Stimulated activated CD4-positive, alpha-beta T cell treated with anti-CD3 and anti-CD28 coated beads, Interleukin-1b, Interleukin-23, amount 100 ng/mL, for 48 hours (primary cell): ENCODE results near the gene COL5A3.
"Not testable (repeated sequence)": the region's sequence is repeated elsewhere in the genome, so short reads cannot be mapped to it uniquely, and the experiment has no call there.

ENCODE experiments used
- DNase-seq: peaks from one replicate; pipeline ENCODE4 v3.0.0-alpha.2; 2020

The COL5A3 gene

GRCh38 chr19:10010247-10010691 lies at the start of gene COL5A3:
TSS of gene COL5A3 (minus strand) at chr19:10010504. CDS start at chr19:10010385, 119 bp downstream.
- no peak for DNase-seq

- no peak for DNase-seq
Observed at GRCh38 chr19:10052602-10053360, 42.5 kb upstream of the COL5A3 start.

GRCh38 chr19:10049626-10050025 lies 39.3 kb upstream of the COL5A3 start:
- DNase-seq: no peak

GRCh38 chr19:10045371-10045770 lies 35.1 kb upstream of the COL5A3 start:
- DNase-seq: no peak

- no peak for DNase-seq
Observed at GRCh38 chr19:10044390-10044789, 34.1 kb upstream of the COL5A3 start.

- no peak for DNase-seq
Observed at GRCh38 chr19:10043286-10043927, 33.1 kb upstream of the COL5A3 start.

GRCh38 chr19:10037809-10038208 lies 27.5 kb upstream of the COL5A3 start:
- no peak for DNase-seq

GRCh38 chr19:10037367-10037766 lies 27.1 kb upstream of the COL5A3 start:
- DNase-seq: no peak

GRCh38 chr19:10036601-10037071 lies 26.3 kb upstream of the COL5A3 start:
- no peak for DNase-seq

- DNase-seq: no peak
Observed at GRCh38 chr19:10033614-10034013, 23.3 kb upstream of the COL5A3 start.

- DNase-seq: peak; percentile 78
Observed at GRCh38 chr19:10027158-10027997, 17.1 kb upstream of the COL5A3 start.

GRCh38 chr19:10026744-10027143 lies 16.4 kb upstream of the COL5A3 start:
- DNase-seq: no peak

- DNase-seq: not testable (repeated sequence)
Observed at GRCh38 chr19:10023096-10023495, 12.8 kb upstream of the COL5A3 start.

GRCh38 chr19:10021863-10022262 lies 11.6 kb upstream of the COL5A3 start:
- DNase-seq: no peak

- DNase-seq: no peak
Observed at GRCh38 chr19:10021446-10021845, 11.1 kb upstream of the COL5A3 start.

- no peak for DNase-seq
Observed at GRCh38 chr19:10020851-10021250, 10.5 kb upstream of the COL5A3 start.

GRCh38 chr19:10019246-10019645 lies 8.9 kb upstream of the COL5A3 start:
- DNase-seq: no peak

- no peak for DNase-seq
Observed at GRCh38 chr19:10018786-10019185, 8.5 kb upstream of the COL5A3 start.

GRCh38 chr19:10018263-10018662 lies 8.0 kb upstream of the COL5A3 start:
- no peak for DNase-seq

GRCh38 chr19:10013834-10014618 lies 3.7 kb upstream of the COL5A3 start:
- no peak for DNase-seq

GRCh38 chr19:10013316-10013715 lies 3.0 kb upstream of the COL5A3 start, which contains the start of gene RDH8:
TSS of gene RDH8 (plus strand) at chr19:10013483. CDS start at chr19:10013498, 15 bp downstream.
- no peak for DNase-seq

GRCh38 chr19:10011974-10012373 lies 1.7 kb upstream of the COL5A3 start:
- no peak for DNase-seq
